Endothelial cell of umbilical vein (primary cell): ENCODE data around the gene TNIK. TPM values are rescaled to one million over a fixed set of nuclear protein-coding genes. Genes with fewer than 3 reads are reported as not detected.

ENCODE experiments used
- BruUV-seq: library from RNA; stranded (reverse); fragments of 400-500 nt; replicated peaks from 2 replicates; lab custom pipeline; 2021; lab: Mats Ljungman, UMichigan
- CTCF ChIA-PET: fragments of 300-600, 350-600 bp; sonication (Branson Sonifier 250); formaldehyde crosslinking; loops from one replicate; lab custom pipeline; 2021; ENCODE audit warnings: antibody characterized with exemption, inconsistent platforms; lab: Charles Lee
- POLR2A ChIA-PET: fragments of 300-600, 350-600 bp; sonication (Branson Sonifier 250); formaldehyde crosslinking; loops from one replicate; lab custom pipeline; 2021; ENCODE audit warnings: antibody characterized with exemption, inconsistent platforms; lab: Charles Lee
- DNase-seq: peaks from one replicate; pipeline ENCODE4 v3.0.0-alpha.2; 2011; ENCODE audit warnings: low read depth, low spot score
- FAIRE-seq: peaks from 2 replicates; lab custom pipeline; 2011; peaks lifted over from hg19 to GRCh38; lab: Jason Lieb, UNC
- H2AFZ ChIP-seq: 2 replicates; pipeline ENCODE4 v1.6.0; 2012; ENCODE audit warnings: low read depth, low read length, control low read depth, inconsistent platforms
- H3K27ac ChIP-seq: 2 replicates; pipeline ENCODE4 v1.5.1; 2011; ENCODE audit warnings: low read depth, mild to moderate bottlenecking, control low read depth, low read length, moderate library complexity; ENCODE audit not compliant: insufficient read depth
- H3K27me3 ChIP-seq, 2 experiments: 2 replicates each; pipeline versions ENCODE4 v1.6.0 to v1.6.1; 2011; ENCODE audit warnings: low read length in 2 of 2, mixed read lengths in 1 of 2; ENCODE audit not compliant: control insufficient read depth in 2 of 2, insufficient read depth in 2 of 2
- H3K36me3 ChIP-seq, 2 experiments: 2 replicates in 1 of 2; 3 replicates in 1 of 2; pipeline ENCODE4 v1.5.1; 2011; ENCODE audit warnings: low read length in 2 of 2, mild to moderate bottlenecking in 1 of 2, moderate library complexity in 1 of 2; ENCODE audit not compliant: control insufficient read depth in 2 of 2, insufficient read depth in 2 of 2; ENCODE audit errors: extremely low read depth in 1 of 2
- H3K4me1 ChIP-seq: 3 replicates; pipeline ENCODE4 v1.5.1; 2011; ENCODE audit warnings: mild to moderate bottlenecking, low read length; ENCODE audit not compliant: control insufficient read depth, insufficient read depth; ENCODE audit errors: extremely low read depth
- H3K4me2 ChIP-seq: 2 replicates; pipeline ENCODE4 v1.6.1; 2011; ENCODE audit warnings: low read length, control low read depth, mixed read lengths; ENCODE audit not compliant: insufficient read depth
- H3K4me3 ChIP-seq, 3 experiments: fragments of 200-600 bp in 1 of 3; sonication (generic), shearing (Covaris generic) in 1 of 3; replicated peaks in 1 of 3; 2 replicates each; pipeline ENCODE4 v1.5.1; 2011 to 2016; ENCODE audit warnings: control low read depth in 3 of 3, low read length in 3 of 3, mild to moderate bottlenecking in 2 of 3, inconsistent platforms in 1 of 3, low read depth in 1 of 3, moderate library complexity in 1 of 3; ENCODE audit not compliant: insufficient read depth in 1 of 3
- H3K79me2 ChIP-seq: 2 replicates; pipeline ENCODE4 v1.6.0; 2012; ENCODE audit warnings: low read length, inconsistent platforms; ENCODE audit not compliant: control insufficient read depth, insufficient read depth
- H3K9ac ChIP-seq: replicated peaks from 2 replicates; pipeline ENCODE3; 2011; ENCODE audit warnings: low read length, control low read depth; ENCODE audit not compliant: insufficient read depth; ENCODE audit errors: extremely low read depth
- H3K9me1 ChIP-seq: replicated peaks from 3 replicates; pipeline ENCODE4 v1.6.0; 2011; ENCODE audit warnings: mild to moderate bottlenecking, low read length; ENCODE audit not compliant: control insufficient read depth, insufficient read depth; ENCODE audit errors: extremely low read depth
- H3K9me3 ChIP-seq: replicated peaks from 2 replicates; pipeline ENCODE4 v1.5.1; 2012; ENCODE audit warnings: low read length, inconsistent platforms; ENCODE audit not compliant: control insufficient read depth, insufficient read depth
- H4K20me1 ChIP-seq: replicated peaks from 2 replicates; pipeline ENCODE3; 2011; ENCODE audit warnings: mild to moderate bottlenecking, low read length; ENCODE audit not compliant: control insufficient read depth, insufficient read depth; ENCODE audit errors: extremely low read depth
- EZH2 ChIP-seq: IDR thresholded peaks from 2 replicates; pipeline ENCODE4 v1.6.1; 2012; ENCODE audit warnings: borderline replicate concordance, low read depth, mild to moderate bottlenecking, moderate library complexity, low read length, inconsistent platforms; ENCODE audit not compliant: severe bottlenecking
- FOS ChIP-seq: IDR thresholded peaks from 2 replicates; pipeline ENCODE4 v1.6.1; 2011; ENCODE audit warnings: mild to moderate bottlenecking, low read length, moderate library complexity, borderline replicate concordance; ENCODE audit not compliant: insufficient read depth
- GATA2 ChIP-seq: IDR thresholded peaks from 2 replicates; pipeline ENCODE4 v1.7.0; 2011; ENCODE audit warnings: low read depth, mild to moderate bottlenecking, moderate library complexity, mixed read lengths, low read length; ENCODE audit not compliant: insufficient read length, insufficient read depth
- JUN ChIP-seq: IDR thresholded peaks from 2 replicates; pipeline ENCODE4 v1.6.1; 2011; ENCODE audit warnings: borderline replicate concordance, low read depth; ENCODE audit not compliant: insufficient read length, insufficient read depth
- MYC ChIP-seq: IDR thresholded peaks from one replicate; pipeline ENCODE4 v1.6.1; 2011; ENCODE audit warnings: mild to moderate bottlenecking, low read depth, low read length
- POLR2A ChIP-seq: IDR thresholded peaks from 2 replicates; pipeline ENCODE4 v1.6.1; 2012; ENCODE audit warnings: low read depth, mild to moderate bottlenecking, control low read depth, low read length
- POLR2AphosphoS5 ChIP-seq: IDR thresholded peaks from 2 replicates; pipeline ENCODE4 v1.6.1; 2012; ENCODE audit warnings: low read depth, mild to moderate bottlenecking, control low read depth, low read length, moderate library complexity; ENCODE audit not compliant: insufficient read depth
- dilution Hi-C: fragments of 300-500 bp; cut with MboI; formaldehyde crosslinking; loops from one replicate; pipeline ENCODE4 v1.15.0; 2019; ENCODE audit warnings: low sequenced_read_pairs; ENCODE audit not compliant: extremely low pct_ligation_motif_present
- intact Hi-C: fragments of 100-400 bp; cut with micrococcal nuclease; formaldehyde crosslinking; loops from one replicate; pipeline ENCODE4 v1.10.0; 2022
- polyA plus RNA-seq, 4 experiments: library from polyadenylated mRNA; depleted of rRNA in 3 of 4; stranded (reverse) in 3 of 4; unstranded in 1 of 4; fragments of >200 nt; gene quantifications; 2 replicates each; pipeline versions ENCODE4 v1.2.1 to v1.2.3, GENCODE V29; 2011 to 2012; ENCODE audit warnings: missing spikeins in 1 of 4
- total RNA-seq: library from RNA; stranded (reverse); gene quantifications from 2 replicates; pipeline ENCODE4 v1.2.3, GENCODE V29; 2021
- TF ChIP-seq, protein P1 (sequence below), 2 donors: IDR thresholded peaks; 1 replicate in 1 of 2; 2 replicates in 1 of 2; pipeline ENCODE4 v1.5.1; 2011; ENCODE audit warnings: low read length in 2 of 2, mild to moderate bottlenecking in 2 of 2, moderate library complexity in 2 of 2, control low read depth in 1 of 2, inconsistent platforms in 1 of 2, low read depth in 1 of 2; ENCODE audit not compliant: insufficient read depth in 1 of 2; ENCODE audit errors: extremely low read depth in 1 of 2
- TF ChIP-seq, protein P2 (sequence below): IDR thresholded peaks from 2 replicates; pipeline ENCODE4 v1.6.1; 2011; ENCODE audit not compliant: insufficient read depth, insufficient read length

TNIK gene
- total and polyA plus RNA-seq, 2 donors (not counting 3 experiments of a cell fraction or from before 2014, with no cell fraction given), result 10.9 to 39.7 TPM

DNA sequence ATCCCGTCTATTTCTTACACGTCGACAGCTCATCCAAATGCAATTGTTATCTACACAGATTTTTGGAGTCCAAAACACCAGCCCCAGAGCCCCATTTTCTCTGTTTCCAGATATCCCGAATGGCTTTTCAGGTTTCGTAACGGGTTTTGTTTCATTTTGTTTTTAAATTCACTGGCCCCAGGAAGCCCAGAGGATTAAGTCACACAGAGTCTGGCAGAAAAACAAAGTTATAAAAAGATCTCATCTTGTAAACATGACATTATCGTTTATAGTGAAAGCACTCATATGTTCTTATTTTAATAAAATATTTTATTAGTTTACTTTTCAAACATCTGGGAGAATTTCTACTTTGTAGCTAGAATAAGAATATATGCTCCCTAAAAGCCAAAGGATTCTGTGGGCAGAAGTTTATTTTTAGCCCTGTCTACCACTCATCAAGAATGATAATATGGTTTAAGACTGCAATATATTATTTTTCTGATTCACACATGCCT, 284.4 kb downstream of the TNIK start:
- dilution Hi-C loops (no loop called here), intact Hi-C loops (no loop called here)
- H3K27me3 ChIP-seq, result no peaks in the 10 kb centered on the region
- H4K20me1 ChIP-seq, result no peaks in the 10 kb centered on the region
- H3K79me2 ChIP-seq, result no peaks in the 10 kb centered on the region
- TF ChIP-seq GATA2 (no peak), FOS (no peak), MYC (no peak), JUN (no peak), POLR2AphosphoS5 (no peak), POLR2A (no peak), EZH2 (no peak)
- TF ChIP-seq, protein P1, sequence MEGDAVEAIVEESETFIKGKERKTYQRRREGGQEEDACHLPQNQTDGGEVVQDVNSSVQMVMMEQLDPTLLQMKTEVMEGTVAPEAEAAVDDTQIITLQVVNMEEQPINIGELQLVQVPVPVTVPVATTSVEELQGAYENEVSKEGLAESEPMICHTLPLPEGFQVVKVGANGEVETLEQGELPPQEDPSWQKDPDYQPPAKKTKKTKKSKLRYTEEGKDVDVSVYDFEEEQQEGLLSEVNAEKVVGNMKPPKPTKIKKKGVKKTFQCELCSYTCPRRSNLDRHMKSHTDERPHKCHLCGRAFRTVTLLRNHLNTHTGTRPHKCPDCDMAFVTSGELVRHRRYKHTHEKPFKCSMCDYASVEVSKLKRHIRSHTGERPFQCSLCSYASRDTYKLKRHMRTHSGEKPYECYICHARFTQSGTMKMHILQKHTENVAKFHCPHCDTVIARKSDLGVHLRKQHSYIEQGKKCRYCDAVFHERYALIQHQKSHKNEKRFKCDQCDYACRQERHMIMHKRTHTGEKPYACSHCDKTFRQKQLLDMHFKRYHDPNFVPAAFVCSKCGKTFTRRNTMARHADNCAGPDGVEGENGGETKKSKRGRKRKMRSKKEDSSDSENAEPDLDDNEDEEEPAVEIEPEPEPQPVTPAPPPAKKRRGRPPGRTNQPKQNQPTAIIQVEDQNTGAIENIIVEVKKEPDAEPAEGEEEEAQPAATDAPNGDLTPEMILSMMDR (IDR thresholded peaks at IDR 0.05; ENCODE audit: extremely low read depth in 1 of 2, insufficient read depth in 1 of 2, low read depth in 1 of 2, low read length in 2 of 2), result no peak
- TF ChIP-seq, protein P2, sequence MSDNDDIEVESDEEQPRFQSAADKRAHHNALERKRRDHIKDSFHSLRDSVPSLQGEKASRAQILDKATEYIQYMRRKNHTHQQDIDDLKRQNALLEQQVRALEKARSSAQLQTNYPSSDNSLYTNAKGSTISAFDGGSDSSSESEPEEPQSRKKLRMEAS, result no peak
- H3K9me3 ChIP-seq, result no peaks in the 10 kb centered on the region
- H3K4me3 ChIP-seq, result no peak overlapping the region
- no peak overlapping the region for H3K27ac ChIP-seq
- ChIA-PET POLR2A (no interaction called here), CTCF (interaction anchor here (1.0 kb wide), 1 partner anchor 114 kb away, joined by 4 read pairs; no protein-coding TSS in a partner anchor)
- BruUV-seq, result no TSS peak
- peaks cover 3% of the 10 kb centered on the region for H3K4me1 ChIP-seq
- no peak for DNase-seq
- H3K36me3 ChIP-seq, result no peaks in the 10 kb centered on the region
- H2AFZ ChIP-seq, result no peak overlapping the region
- H3K9me1 ChIP-seq, result no peaks in the 10 kb centered on the region
- FAIRE-seq, result no peak
- no peak overlapping the region for H3K9ac ChIP-seq
- no peak overlapping the region for H3K4me2 ChIP-seq
